K562 (cell line): ENCODE data around the gene ACSF3. TPM values are rescaled to one million over a fixed set of nuclear protein-coding genes. Genes with fewer than 3 reads are reported as not detected.

ENCODE experiments used
- CXXC5 ChIP-seq: fragments of 250-450 bp; sonication (Bioruptor Pico); IDR thresholded peaks from 2 replicates; pipeline ENCODE4 v1.8.0; 2022; ENCODE audit warnings: inconsistent platforms, mild to moderate bottlenecking, moderate library complexity
- EP300 ChIP-seq: IDR thresholded peaks from 2 replicates; pipeline ENCODE4 v1.6.1; 2012; ENCODE audit warnings: low read length, improper control_type of control experiment
- HDGF ChIP-seq: fragments of 450-650 bp; IDR thresholded peaks from 2 replicates; pipeline ENCODE4 v1.6.1; 2016
- HNRNPL ChIP-seq: fragments of 200-400 bp; formaldehyde crosslinking; IDR thresholded peaks from 2 replicates; pipeline ENCODE4 v1.6.1; 2017; ENCODE audit warnings: low read depth, mild to moderate bottlenecking, low read length
- NUFIP1 ChIP-seq: fragments of 450-650 bp; IDR thresholded peaks from 2 replicates; pipeline ENCODE4 v1.6.1; 2018; ENCODE audit not compliant: partially characterized antibody
- OTX1 ChIP-seq: fragments of 450-650 bp; formaldehyde crosslinking; IDR thresholded peaks from 2 replicates; pipeline ENCODE4 v1.4.0; 2022; ENCODE audit warnings: mild to moderate bottlenecking
- PHF20 ChIP-seq: fragments of 450-650 bp; IDR thresholded peaks from 2 replicates; pipeline ENCODE4 v1.6.1; 2018; ENCODE audit not compliant: partially characterized antibody
- POLR3G ChIP-seq: IDR thresholded peaks from 2 replicates; pipeline ENCODE4 v1.6.1; 2011; ENCODE audit not compliant: insufficient read length, insufficient replicate concordance; ENCODE audit errors: extremely low read depth
- PTTG1 ChIP-seq: fragments of 450-650 bp; IDR thresholded peaks from 2 replicates; pipeline ENCODE4 v1.6.1; 2016; ENCODE audit warnings: low read depth, mild to moderate bottlenecking, missing genetic modification characterization, missing compliant biosample characterization
- RAD21 ChIP-seq, 2 experiments: fragments of 250-450 bp in 1 of 2; fragments of 450-650 bp in 1 of 2; sonication (Bioruptor Pico) in 1 of 2; formaldehyde crosslinking in 1 of 2; IDR thresholded peaks in 1 of 2; conservative IDR thresholded peaks in 1 of 2; 2 replicates each; pipeline versions ENCODE4 v1.4.0 to v1.8.0; 2020 to 2022; ENCODE audit warnings: mild to moderate bottlenecking in 2 of 2, moderate library complexity in 1 of 2
- RBFOX2 ChIP-seq: fragments of 200-400 bp; formaldehyde crosslinking; IDR thresholded peaks from 2 replicates; pipeline ENCODE4 v1.6.1; 2017; ENCODE audit warnings: low read depth, mild to moderate bottlenecking, low read length, moderate library complexity
- SMARCC2 ChIP-seq: fragments of 450-650 bp; IDR thresholded peaks from 2 replicates; pipeline ENCODE4 v1.6.1; 2017; ENCODE audit warnings: antibody characterized with exemption, moderate library complexity, mild to moderate bottlenecking, low read depth
- SMC3 ChIP-seq: conservative IDR thresholded peaks from 2 replicates; pipeline ENCODE4 v1.6.1; 2011; ENCODE audit warnings: low read depth, low read length, improper control_type of control experiment; ENCODE audit not compliant: insufficient read depth
- SPI1 ChIP-seq: IDR thresholded peaks from 2 replicates; pipeline ENCODE4 v1.6.1; 2011; ENCODE audit warnings: low read depth, low read length, control low read depth, borderline replicate concordance
- SRF ChIP-seq, 2 experiments: fragments of 250-450, 450-650 bp in 1 of 2; sonication (Bioruptor Pico) in 1 of 2; sonication (generic) in 1 of 2; formaldehyde crosslinking; IDR thresholded peaks; 2 replicates each; pipeline versions ENCODE4 v1.5.0 to v1.5.1; 2020 to 2022; ENCODE audit warnings: mild to moderate bottlenecking in 1 of 2, missing genetic modification reagents in 1 of 2
- TRIM28 ChIP-seq: fragments of 450-650 bp; IDR thresholded peaks from 2 replicates; pipeline ENCODE4 v1.6.1; 2017
- ZKSCAN8 ChIP-seq: fragments of 200-800 bp; sonication (Bioruptor generic); IDR thresholded peaks from 2 replicates; pipeline ENCODE4 v1.6.1; 2016; ENCODE audit warnings: missing genetic modification characterization, missing compliant biosample characterization
- polyA plus RNA-seq, 8 experiments: library from polyadenylated mRNA; depleted of rRNA in 4 of 8; stranded (reverse) in 5 of 8; unstranded in 3 of 8; fragments of >200 nt; fragmentation: Nextera tagmentation in 2 of 8; fragmentation: Illumina TruSeq in 1 of 8; extraction: Ambion mirVana in 2 of 8; extraction: Trizol in 1 of 8; gene quantifications; 2 replicates each; pipeline versions ENCODE4 v1.2.1 to v1.2.3, GENCODE V29; 2011 to 2014; ENCODE audit warnings: inconsistent platforms in 1 of 8, missing spikeins in 1 of 8
- total RNA-seq, 7 experiments: library from RNA; depleted of rRNA in 6 of 7; stranded (reverse); fragments of >200 nt in 6 of 7; fragmentation: Illumina TruSeq in 2 of 7; extraction: Trizol in 2 of 7; gene quantifications; 2 replicates each; pipeline versions ENCODE4 v1.2.1 to v1.2.3, GENCODE V29; 2011 to 2021; ENCODE audit warnings: low replicate concordance in 1 of 7
- TF ChIP-seq, protein P1 (sequence below): sonication (generic); formaldehyde crosslinking; IDR thresholded peaks from 2 replicates; pipeline ENCODE4 v1.8.0; 2023; ENCODE audit warnings: mild to moderate bottlenecking, missing genetic modification reagents
- TF ChIP-seq, protein P2 (sequence below): sonication (generic); formaldehyde crosslinking; IDR thresholded peaks from 2 replicates; pipeline ENCODE4 v1.8.1; 2023; ENCODE audit warnings: mild to moderate bottlenecking, missing genetic modification reagents
- TF ChIP-seq, protein P3 (sequence below): sonication (generic); formaldehyde crosslinking; IDR thresholded peaks from 2 replicates; pipeline ENCODE4 v1.8.0; 2023; ENCODE audit warnings: mild to moderate bottlenecking, missing genetic modification reagents

The ACSF3 gene
- total and polyA plus RNA-seq, 9 of the 15 experiments (the other 6 are each of a cell fraction or from before 2014, with no cell fraction given) = 0.77 to 32.8 (median 14.7) TPM

DNA sequence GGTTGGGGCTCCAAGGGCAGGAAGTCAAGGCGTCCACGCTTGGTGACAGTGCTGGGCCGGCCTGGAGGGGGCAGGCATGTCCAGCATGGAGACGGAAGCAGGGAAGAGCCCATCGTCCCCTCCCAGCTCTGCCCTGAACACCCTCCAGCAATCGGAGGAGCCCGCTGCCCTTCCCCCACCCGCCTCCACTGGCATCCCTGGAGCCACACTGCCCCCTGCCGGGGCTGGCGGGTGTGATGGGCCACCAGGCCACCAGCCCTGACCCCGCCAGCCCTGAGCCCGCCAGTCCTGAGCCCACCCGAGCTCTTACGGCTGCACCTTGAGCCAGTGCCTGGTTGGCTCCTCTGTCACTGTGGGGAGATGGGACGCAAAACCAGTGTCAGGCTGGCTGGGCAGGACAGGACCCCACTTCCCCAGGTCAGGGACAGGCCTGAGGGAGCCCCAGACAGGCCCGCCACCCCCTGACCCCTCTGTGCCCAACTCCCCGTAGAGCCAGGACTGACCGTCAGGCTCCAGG is 73.8 kb downstream of the ACSF3 start (continued):
- TF ChIP-seq OTX1 (CRISPR knock-in tag) (no peak), SMC3 (peak; percentile 97), EP300 (peak; percentile 21; the same call in 1 of the 2 replicates), PHF20 (peak; percentile 24), CXXC5 (CRISPR knock-in tag) (peak; percentile 54), RBFOX2 (0 out of 2 replicates have a peak, but pooled peaks have one; percentile 45), ZKSCAN8 (CRISPR knock-in tag) (no peak), HNRNPL (peak; percentile 60; the same call in 1 of the 2 replicates), HDGF (0 out of 2 replicates have a peak, but pooled peaks have one; percentile 37), SPI1 (no peak), TRIM28 (no peak), POLR3G (no peak), SMARCC2 (no peak), SRF (CRISPR knock-in tag; IDR thresholded peaks at IDR 0.05) (0 out of 4 replicates have a peak, but pooled peaks of 1 of the 2 experiments have one; percentile 50), RAD21 (CRISPR knock-in tag; conservative IDR thresholded peaks at IDR 0.05 in 1 of 2, IDR thresholded peaks at IDR 0.05 in 1 of 2) (peak; percentile 99), PTTG1 (tag) (no peak), NUFIP1 (peak; percentile 36)
- TF ChIP-seq, protein P1, sequence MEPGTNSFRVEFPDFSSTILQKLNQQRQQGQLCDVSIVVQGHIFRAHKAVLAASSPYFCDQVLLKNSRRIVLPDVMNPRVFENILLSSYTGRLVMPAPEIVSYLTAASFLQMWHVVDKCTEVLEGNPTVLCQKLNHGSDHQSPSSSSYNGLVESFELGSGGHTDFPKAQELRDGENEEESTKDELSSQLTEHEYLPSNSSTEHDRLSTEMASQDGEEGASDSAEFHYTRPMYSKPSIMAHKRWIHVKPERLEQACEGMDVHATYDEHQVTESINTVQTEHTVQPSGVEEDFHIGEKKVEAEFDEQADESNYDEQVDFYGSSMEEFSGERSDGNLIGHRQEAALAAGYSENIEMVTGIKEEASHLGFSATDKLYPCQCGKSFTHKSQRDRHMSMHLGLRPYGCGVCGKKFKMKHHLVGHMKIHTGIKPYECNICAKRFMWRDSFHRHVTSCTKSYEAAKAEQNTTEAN (CRISPR knock-in tag) = no peak
- TF ChIP-seq, protein P2, sequence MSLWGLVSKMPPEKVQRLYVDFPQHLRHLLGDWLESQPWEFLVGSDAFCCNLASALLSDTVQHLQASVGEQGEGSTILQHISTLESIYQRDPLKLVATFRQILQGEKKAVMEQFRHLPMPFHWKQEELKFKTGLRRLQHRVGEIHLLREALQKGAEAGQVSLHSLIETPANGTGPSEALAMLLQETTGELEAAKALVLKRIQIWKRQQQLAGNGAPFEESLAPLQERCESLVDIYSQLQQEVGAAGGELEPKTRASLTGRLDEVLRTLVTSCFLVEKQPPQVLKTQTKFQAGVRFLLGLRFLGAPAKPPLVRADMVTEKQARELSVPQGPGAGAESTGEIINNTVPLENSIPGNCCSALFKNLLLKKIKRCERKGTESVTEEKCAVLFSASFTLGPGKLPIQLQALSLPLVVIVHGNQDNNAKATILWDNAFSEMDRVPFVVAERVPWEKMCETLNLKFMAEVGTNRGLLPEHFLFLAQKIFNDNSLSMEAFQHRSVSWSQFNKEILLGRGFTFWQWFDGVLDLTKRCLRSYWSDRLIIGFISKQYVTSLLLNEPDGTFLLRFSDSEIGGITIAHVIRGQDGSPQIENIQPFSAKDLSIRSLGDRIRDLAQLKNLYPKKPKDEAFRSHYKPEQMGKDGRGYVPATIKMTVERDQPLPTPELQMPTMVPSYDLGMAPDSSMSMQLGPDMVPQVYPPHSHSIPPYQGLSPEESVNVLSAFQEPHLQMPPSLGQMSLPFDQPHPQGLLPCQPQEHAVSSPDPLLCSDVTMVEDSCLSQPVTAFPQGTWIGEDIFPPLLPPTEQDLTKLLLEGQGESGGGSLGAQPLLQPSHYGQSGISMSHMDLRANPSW (CRISPR knock-in tag) = no peak
- TF ChIP-seq, protein P3, sequence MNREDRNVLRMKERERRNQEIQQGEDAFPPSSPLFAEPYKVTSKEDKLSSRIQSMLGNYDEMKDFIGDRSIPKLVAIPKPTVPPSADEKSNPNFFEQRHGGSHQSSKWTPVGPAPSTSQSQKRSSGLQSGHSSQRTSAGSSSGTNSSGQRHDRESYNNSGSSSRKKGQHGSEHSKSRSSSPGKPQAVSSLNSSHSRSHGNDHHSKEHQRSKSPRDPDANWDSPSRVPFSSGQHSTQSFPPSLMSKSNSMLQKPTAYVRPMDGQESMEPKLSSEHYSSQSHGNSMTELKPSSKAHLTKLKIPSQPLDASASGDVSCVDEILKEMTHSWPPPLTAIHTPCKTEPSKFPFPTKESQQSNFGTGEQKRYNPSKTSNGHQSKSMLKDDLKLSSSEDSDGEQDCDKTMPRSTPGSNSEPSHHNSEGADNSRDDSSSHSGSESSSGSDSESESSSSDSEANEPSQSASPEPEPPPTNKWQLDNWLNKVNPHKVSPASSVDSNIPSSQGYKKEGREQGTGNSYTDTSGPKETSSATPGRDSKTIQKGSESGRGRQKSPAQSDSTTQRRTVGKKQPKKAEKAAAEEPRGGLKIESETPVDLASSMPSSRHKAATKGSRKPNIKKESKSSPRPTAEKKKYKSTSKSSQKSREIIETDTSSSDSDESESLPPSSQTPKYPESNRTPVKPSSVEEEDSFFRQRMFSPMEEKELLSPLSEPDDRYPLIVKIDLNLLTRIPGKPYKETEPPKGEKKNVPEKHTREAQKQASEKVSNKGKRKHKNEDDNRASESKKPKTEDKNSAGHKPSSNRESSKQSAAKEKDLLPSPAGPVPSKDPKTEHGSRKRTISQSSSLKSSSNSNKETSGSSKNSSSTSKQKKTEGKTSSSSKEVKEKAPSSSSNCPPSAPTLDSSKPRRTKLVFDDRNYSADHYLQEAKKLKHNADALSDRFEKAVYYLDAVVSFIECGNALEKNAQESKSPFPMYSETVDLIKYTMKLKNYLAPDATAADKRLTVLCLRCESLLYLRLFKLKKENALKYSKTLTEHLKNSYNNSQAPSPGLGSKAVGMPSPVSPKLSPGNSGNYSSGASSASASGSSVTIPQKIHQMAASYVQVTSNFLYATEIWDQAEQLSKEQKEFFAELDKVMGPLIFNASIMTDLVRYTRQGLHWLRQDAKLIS (CRISPR knock-in tag) = peak; percentile 88; the same call in 1 of the 2 replicates
